Mucosa of descending colon (tissue), 3 donors: ENCODE data around the gene RAB26. TPM values are rescaled to one million over a fixed set of nuclear protein-coding genes. Genes with fewer than 3 reads are reported as not detected.

Source experiments
- ATAC-seq: fragments of 200-7000 bp; cut with Tn5 transposase; one replicate; pipeline ENCODE4 v1.9.1; 2020; ENCODE audit warnings: mild to moderate bottlenecking, moderate library complexity
- DNase-seq, 3 donors: peaks; one replicate each; pipeline ENCODE4 v3.0.0-alpha.2; 2020
- H3K36me3 ChIP-seq: fragments of 200-600 bp; one replicate; pipeline ENCODE4 v1.8.0; 2021; ENCODE audit warnings: low read depth, mild to moderate bottlenecking
- H3K4me1 ChIP-seq: fragments of 200-600 bp; one replicate; pipeline ENCODE4 v1.8.0; 2021; ENCODE audit warnings: low read depth, mild to moderate bottlenecking
- H3K4me3 ChIP-seq: fragments of 200-600 bp; one replicate; pipeline ENCODE4 v1.8.0; 2021; ENCODE audit warnings: mild to moderate bottlenecking
- H3K9me3 ChIP-seq: fragments of 200-600 bp; one replicate; pipeline ENCODE4 v1.8.0; 2021; ENCODE audit warnings: mild to moderate bottlenecking
- intact Hi-C, 2 donors: fragments of 100-400 bp; cut with DNase I in 1 of 2; cut with micrococcal nuclease in 1 of 2; formaldehyde crosslinking; loops; one replicate each; pipeline versions ENCODE4 v1.11.0 to v1.11.1; 2022; cut with DNase I, micrococcal nuclease
- total RNA-seq, 3 donors: library from RNA; stranded (reverse); fragmentation: NEBNext Ultra II Directional in 2 of 3; extraction: Animal tissue kit (Norgen Biotek cat#: 25700) in 2 of 3; gene quantifications; one replicate each; pipeline versions ENCODE4 v1.2.1 to v1.2.4, GENCODE V29; 2021 to 2023
- TF ChIP-seq, protein P1 (sequence below): fragments of 200-600 bp; IDR thresholded peaks from one replicate; pipeline ENCODE4 v1.8.0; 2022; ENCODE audit warnings: antibody characterized with exemption, mild to moderate bottlenecking
- donor health status: DM: no; HTN: no; CAD: no; lungs with moderate emphysema.
- donor health status: DM: no; HTN: no; CAD: no.
- donor health status: DM: no; HTN: yes; CAD: no.

The RAB26 gene
- total RNA-seq, 3 donors from 2014 or later = 3.8 to 28.3 (median 15.7) TPM

DNA sequence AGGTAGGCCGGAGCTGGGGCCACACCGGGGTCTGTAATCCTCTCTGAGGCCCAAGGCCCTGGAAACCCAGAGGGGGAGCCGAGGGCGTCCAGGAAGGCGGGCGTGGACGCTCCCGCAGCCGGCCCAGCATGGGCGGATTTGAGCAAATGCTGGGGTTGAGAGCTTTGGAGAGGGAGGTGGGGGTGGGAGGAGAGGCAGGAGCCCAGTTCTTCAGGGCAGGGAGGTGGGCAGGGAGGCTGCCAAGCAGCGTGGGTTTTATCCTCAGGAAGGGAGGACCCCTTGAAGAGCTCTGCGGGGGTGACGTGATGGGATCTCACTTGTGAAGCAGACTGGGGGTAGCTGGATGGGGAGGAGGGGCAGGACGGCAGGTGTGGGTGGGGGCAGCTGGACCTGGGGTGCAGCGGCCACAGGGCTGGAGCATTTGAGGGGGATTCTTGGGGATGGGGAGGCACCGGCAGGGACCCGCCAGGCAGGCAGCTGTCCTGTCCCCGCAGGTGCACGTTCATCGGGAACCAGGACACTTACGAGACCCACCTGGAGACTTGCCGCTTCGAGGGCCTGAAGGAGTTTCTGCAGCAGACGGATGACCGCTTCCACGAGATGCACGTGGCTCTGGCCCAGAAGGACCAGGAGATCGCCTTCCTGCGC lies 24.4 kb downstream of the RAB26 start:
- ATAC-seq (no peak), DNase-seq (no peak)
- TF ChIP-seq, protein P1, sequence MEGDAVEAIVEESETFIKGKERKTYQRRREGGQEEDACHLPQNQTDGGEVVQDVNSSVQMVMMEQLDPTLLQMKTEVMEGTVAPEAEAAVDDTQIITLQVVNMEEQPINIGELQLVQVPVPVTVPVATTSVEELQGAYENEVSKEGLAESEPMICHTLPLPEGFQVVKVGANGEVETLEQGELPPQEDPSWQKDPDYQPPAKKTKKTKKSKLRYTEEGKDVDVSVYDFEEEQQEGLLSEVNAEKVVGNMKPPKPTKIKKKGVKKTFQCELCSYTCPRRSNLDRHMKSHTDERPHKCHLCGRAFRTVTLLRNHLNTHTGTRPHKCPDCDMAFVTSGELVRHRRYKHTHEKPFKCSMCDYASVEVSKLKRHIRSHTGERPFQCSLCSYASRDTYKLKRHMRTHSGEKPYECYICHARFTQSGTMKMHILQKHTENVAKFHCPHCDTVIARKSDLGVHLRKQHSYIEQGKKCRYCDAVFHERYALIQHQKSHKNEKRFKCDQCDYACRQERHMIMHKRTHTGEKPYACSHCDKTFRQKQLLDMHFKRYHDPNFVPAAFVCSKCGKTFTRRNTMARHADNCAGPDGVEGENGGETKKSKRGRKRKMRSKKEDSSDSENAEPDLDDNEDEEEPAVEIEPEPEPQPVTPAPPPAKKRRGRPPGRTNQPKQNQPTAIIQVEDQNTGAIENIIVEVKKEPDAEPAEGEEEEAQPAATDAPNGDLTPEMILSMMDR = no peak
- peaks cover 3% of the 10 kb centered on the region for H3K36me3 ChIP-seq
- intact Hi-C loops = no loop called here
- H3K4me3 ChIP-seq = no peak overlapping the region
- no peaks in the 10 kb centered on the region for H3K9me3 ChIP-seq
- no peaks in the 10 kb centered on the region for H3K4me1 ChIP-seq

DNA sequence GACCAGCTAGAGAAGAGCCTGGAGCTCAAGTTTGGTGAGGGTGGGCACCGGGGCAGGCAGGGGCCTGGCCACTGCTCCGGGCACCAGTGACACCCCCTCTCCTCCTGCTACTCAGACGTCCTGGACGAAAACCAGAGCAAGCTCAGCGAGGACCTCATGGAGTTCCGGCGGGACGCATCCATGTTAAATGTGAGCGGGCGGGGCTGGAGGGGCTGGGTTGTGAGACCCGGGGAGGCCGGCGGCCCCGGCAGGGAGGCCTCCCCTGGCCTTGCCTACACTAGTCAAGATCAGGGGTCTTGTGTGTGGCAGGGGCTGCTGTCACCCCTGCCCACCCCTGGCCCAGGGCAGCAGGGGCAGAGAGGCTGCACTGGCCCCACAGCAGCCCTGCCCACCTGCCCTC lies 24.9 kb downstream of the RAB26 start:
- ATAC-seq = no peak
- DNase-seq = no peak
- TF ChIP-seq, protein P1 = no peak
- no peak overlapping the region for H3K4me3 ChIP-seq
- no peaks in the 10 kb centered on the region for H3K9me3 ChIP-seq
- peaks cover 3% of the 10 kb centered on the region for H3K36me3 ChIP-seq
- no peaks in the 10 kb centered on the region for H3K4me1 ChIP-seq
- intact Hi-C loops = no loop called here

DNA sequence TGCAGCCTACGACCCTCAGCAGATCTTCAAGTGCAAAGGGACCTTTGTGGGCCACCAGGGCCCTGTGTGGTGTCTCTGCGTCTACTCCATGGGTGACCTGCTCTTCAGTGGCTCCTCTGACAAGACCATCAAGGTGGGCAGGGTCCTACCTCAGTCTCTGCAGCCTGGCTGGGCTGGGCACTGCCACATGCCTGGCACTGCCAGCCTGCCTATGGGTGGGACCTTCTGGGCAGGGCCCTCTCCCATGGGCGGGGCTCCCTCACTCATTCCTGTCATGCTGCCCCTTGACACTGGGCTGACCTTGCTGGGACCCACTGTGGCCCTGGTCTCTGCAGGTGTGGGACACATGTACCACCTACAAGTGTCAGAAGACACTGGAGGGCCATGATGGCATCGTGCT lies 25.5 kb downstream of the RAB26 start:
- TF ChIP-seq, protein P1 = no peak
- Histone ChIP-seq H3K36me3 (peaks cover 3% of the 10 kb centered on the region), H3K9me3 (no peaks in the 10 kb centered on the region), H3K4me3 (no peak overlapping the region), H3K4me1 (no peaks in the 10 kb centered on the region)
- no peak for DNase-seq
- intact Hi-C loops = no loop called here
- ATAC-seq = no peak

DNA sequence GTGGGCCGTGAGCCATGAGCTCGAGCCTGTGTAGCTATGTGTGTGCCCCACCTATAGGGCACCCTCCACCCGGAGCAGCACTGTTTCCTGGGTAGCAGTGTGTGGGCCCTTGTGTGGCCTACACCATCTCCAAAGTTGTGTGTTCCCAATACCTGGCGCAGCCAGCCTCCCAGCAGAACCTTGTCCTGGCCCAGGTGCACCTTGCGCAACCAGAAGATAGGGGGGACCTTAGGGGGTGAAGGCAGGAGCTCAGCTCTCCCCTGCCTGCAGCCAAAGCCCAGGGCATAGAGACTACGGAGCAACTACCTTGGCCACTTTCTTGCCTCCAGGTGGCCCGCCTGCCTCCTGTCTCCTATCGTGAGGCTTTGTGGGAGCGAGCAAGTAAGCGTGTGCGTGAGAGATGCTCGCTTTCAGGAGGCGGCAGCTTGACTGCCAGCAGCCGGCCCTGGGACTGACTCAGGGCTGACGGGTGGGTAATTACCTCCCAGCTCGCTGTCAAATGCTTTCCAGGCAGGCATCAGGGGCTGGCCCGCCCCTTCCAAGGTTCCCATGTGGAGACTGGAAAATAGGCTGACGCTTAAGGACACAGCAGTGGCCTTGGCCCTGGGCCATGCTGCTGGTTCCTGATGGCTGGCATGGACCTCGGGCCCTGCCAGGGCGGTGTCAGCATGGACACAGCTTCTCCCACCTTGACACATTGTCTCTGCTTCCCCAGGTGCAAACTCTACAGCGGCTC lies 26.1 kb downstream of the RAB26 start:
- H3K36me3 ChIP-seq = peaks cover 3% of the 10 kb centered on the region
- TF ChIP-seq, protein P1 = no peak
- ATAC-seq = no peak

DNA sequence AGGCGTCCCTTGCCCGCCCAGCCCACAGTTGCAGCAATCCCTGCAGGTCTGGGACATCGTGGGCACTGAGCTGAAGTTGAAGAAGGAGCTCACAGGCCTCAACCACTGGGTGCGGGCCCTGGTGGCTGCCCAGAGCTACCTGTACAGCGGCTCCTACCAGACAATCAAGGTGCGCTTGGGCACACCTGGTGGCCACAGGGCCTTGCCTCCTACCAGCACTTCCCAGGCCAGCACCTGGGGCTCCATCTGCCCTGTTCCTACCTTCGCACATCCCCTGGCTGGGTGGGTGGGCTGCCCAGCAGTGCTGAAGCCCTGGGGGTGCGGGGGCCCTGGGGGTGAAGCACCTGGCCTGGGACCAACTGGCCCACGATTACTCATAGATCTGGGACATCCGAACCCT lies 27.0 kb downstream of the RAB26 start:
- no peaks in the 10 kb centered on the region for H3K4me1 ChIP-seq
- TF ChIP-seq, protein P1 = no peak
- H3K9me3 ChIP-seq = no peaks in the 10 kb centered on the region
- H3K36me3 ChIP-seq = peaks cover 3% of the 10 kb centered on the region
- DNase-seq (no peak), ATAC-seq (peak; percentile 5)
- H3K4me3 ChIP-seq = no peak overlapping the region
- intact Hi-C loops = no loop called here

More for the DNA sequence above, 26.1 kb downstream of the RAB26 start:
- Histone ChIP-seq H3K9me3 (no peaks in the 10 kb centered on the region), H3K4me3 (no peak overlapping the region), H3K4me1 (no peaks in the 10 kb centered on the region)
- intact Hi-C loops = no loop called here
- no peak for DNase-seq
